Right lobe of liver (tissue), 6 donors: ENCODE measurements around the gene HOXA4. TPM values are rescaled to one million over a fixed set of nuclear protein-coding genes. Genes with fewer than 3 reads are reported as not detected.
A peak's percentile ranks its signal among the peaks of the same experiment; 100 is the strongest.

Source experiments
- ATAC-seq, 4 donors: fragments of 200-7000 bp; cut with Tn5 transposase; one replicate each; pipeline ENCODE4 v1.9.1; 2020; ENCODE audit warnings: mild to moderate bottlenecking in 4 of 4, moderate library complexity in 4 of 4
- DNase-seq, 3 donors: peaks; one replicate each; pipeline ENCODE4 v3.0.0-alpha.2; 2020
- H3K27ac ChIP-seq, 3 donors: fragments of 200-600 bp; one replicate each; pipeline ENCODE4 v1.8.0; 2022
- H3K27me3 ChIP-seq, 2 donors: fragments of 200-600 bp; one replicate each; pipeline ENCODE4 v1.8.0; 2022
- H3K36me3 ChIP-seq, 4 donors: fragments of 200-600 bp; sonication (generic) in 1 of 4; one replicate each; pipeline versions ENCODE4 v1.5.1 to v1.8.0; 2017 to 2022; ENCODE audit warnings: control low read depth in 1 of 4
- H3K4me1 ChIP-seq, 4 donors: fragments of 200-600 bp; sonication (generic) in 1 of 4; one replicate each; pipeline versions ENCODE4 v1.5.1 to v1.8.0; 2017 to 2022; ENCODE audit warnings: control low read depth in 1 of 4
- H3K4me3 ChIP-seq, 3 donors: fragments of 200-600 bp; one replicate each; pipeline ENCODE4 v1.8.0; 2022
- H3K9me3 ChIP-seq, 4 donors: fragments of 200-600 bp; sonication (generic) in 1 of 4; one replicate each; pipeline versions ENCODE4 v1.5.1 to v1.8.0; 2017 to 2022; ENCODE audit warnings: control low read depth in 1 of 4
- CTCF ChIP-seq, 4 donors: fragments of 200-600 bp in 3 of 4; fragments of 450-650 bp in 1 of 4; IDR thresholded peaks; one replicate each; pipeline versions ENCODE4 v1.5.1 to v1.8.0; 2016 to 2022; ENCODE audit warnings: antibody characterized with exemption in 4 of 4, mild to moderate bottlenecking in 2 of 4
- POLR2A ChIP-seq: fragments of 450-650 bp; IDR thresholded peaks from one replicate; pipeline ENCODE4 v1.6.1; 2017; ENCODE audit warnings: antibody characterized with exemption, mild to moderate bottlenecking
- WGBS: methylation state at CpG from one replicate; pipeline ENCODE4 v1.1.6; 2018; ENCODE audit warnings: low coverage, low lambda C conversion rate; ENCODE audit not compliant: insufficient coverage; ENCODE audit errors: missing lambda C conversion rate; 5-methylcytosine and 5-hydroxymethylcytosine counted together
- intact Hi-C, 2 donors: fragments of 100-400 bp; cut with DNase I; formaldehyde crosslinking; loops; one replicate each; pipeline versions ENCODE4 v1.11.2 to v1.14.1; 2022
- total RNA-seq, 6 experiments: library from RNA; depleted of rRNA in 2 of 6; stranded (reverse); fragments of >200 nt in 2 of 6; fragmentation: NEBNext Ultra II Directional in 3 of 6; extraction: Animal tissue kit (Norgen Biotek cat#: 25700) in 3 of 6; gene quantifications; one replicate each; pipeline versions ENCODE4 v1.1.0 to v1.2.4, GENCODE V29; 2016 to 2023
- donor health status: DM: no; HTN: yes; CAD: no.
- donor health status: DM: no; HTN: no; CAD: no.
- donor health status: DM: no; HTN: no; CAD: no.
- donor health status: DM: no; HTN: yes; CAD: no.
- donor health status: DM: no; HTN: yes; CAD: no.

Gene HOXA4
- total RNA-seq, 6 experiments from 2014 or later = 0.55 to 1.6 (median 0.75) TPM; not detected in 1

GRCh38 chr7:27101171-27101956 is 29.2 kb downstream of the HOXA4 start:
- no peak for DNase-seq
- intact Hi-C loops = no loop called here

GRCh38 chr7:27100694-27101170 is 29.8 kb downstream of the HOXA4 start:
- peaks cover 0 to 3% (median 0%) of the 10 kb centered on the region in 4 donors for H3K4me1 ChIP-seq
- peak overlapping the region; percentile 39 to 80 (median 71) for H3K27ac ChIP-seq
- peaks cover 0 to 31% of the 10 kb centered on the region in 2 donors for H3K27me3 ChIP-seq
- H3K4me3 ChIP-seq = peak overlapping the region in 1 of 3 donors; percentile 36
- no peak for TF ChIP-seq POLR2A
- TF ChIP-seq CTCF (IDR thresholded peaks at IDR 0.05) = no peak
- intact Hi-C loops = no loop called here
- ATAC-seq (no peak), DNase-seq (no peak)
- no peaks in the 10 kb centered on the region for H3K36me3 ChIP-seq
- WGBS = 24% methylated on average over 5 of the region's 8 CpGs
- no peaks in the 10 kb centered on the region for H3K9me3 ChIP-seq

More at GRCh38 chr7:27101171-27101956, 29.2 kb downstream of the HOXA4 start:
- 28% methylated on average over 22 of the region's 25 CpGs for WGBS
- Histone ChIP-seq H3K9me3 (no peaks in the 10 kb centered on the region), H3K36me3 (no peaks in the 10 kb centered on the region), H3K4me1 (peaks cover 0 to 3% (median 0%) of the 10 kb centered on the region in 4 donors), H3K27ac (peak overlapping the region; percentile 50 to 80 (median 71)), H3K27me3 (peaks cover 0 to 31% of the 10 kb centered on the region in 2 donors), H3K4me3 (peak overlapping the region in 2 of 3 donors; percentile 23 to 36)
- no peak for ATAC-seq
- no peak for TF ChIP-seq POLR2A
- TF ChIP-seq CTCF (IDR thresholded peaks at IDR 0.05) = no peak

GRCh38 chr7:27099453-27100370 is 30.8 kb downstream of the HOXA4 start:
- peak overlapping the region; percentile 7 to 94 (median 80) for H3K27ac ChIP-seq
- H3K27me3 ChIP-seq = peaks cover 0 to 31% of the 10 kb centered on the region in 2 donors
- no peaks in the 10 kb centered on the region for H3K9me3 ChIP-seq
- TF ChIP-seq CTCF (IDR thresholded peaks at IDR 0.05) = no peak
- ATAC-seq = no peak
- H3K4me3 ChIP-seq = peak overlapping the region in 1 of 3 donors; percentile 26
- WGBS = 30% methylated on average over 8 of the region's 8 CpGs
- peaks cover 0 to 3% (median 0%) of the 10 kb centered on the region in 4 donors for H3K4me1 ChIP-seq
- no peaks in the 10 kb centered on the region for H3K36me3 ChIP-seq
- intact Hi-C loops = loop anchor here in 1 of 2 donors (10.0 kb wide), 1 partner anchor 65 kb away; the partner anchor contains the start of gene HOXA9
- no peak for DNase-seq
